GM18951 (cell line): ENCODE data around the gene CHRNB2.

Experiments
- POLR2A ChIP-seq: IDR thresholded peaks from 4 replicates; pipeline ENCODE4 v1.6.1; 2011; ENCODE audit warnings: mild to moderate bottlenecking; ENCODE audit not compliant: insufficient read length, insufficient read depth; ENCODE audit errors: extremely low read depth
- in situ Hi-C: fragments of 300-500 bp; cut with MboI; formaldehyde crosslinking; loops from one replicate; pipeline ENCODE4 v1.12.0; 2022; ENCODE audit warnings: low sequenced_read_pairs, mixed read lengths, inconsistent platforms; ENCODE audit not compliant: unreplicated experiment

Gene CHRNB2

GRCh38 chr1:154629061-154629674 lies 61.6 kb downstream of the CHRNB2 start:
- no peak for TF ChIP-seq POLR2A
- in situ Hi-C loops: no loop called here
